HG03280 (cell line): ENCODE measurements around the gene TBC1D22A.

ENCODE experiments used
- ATAC-seq: cut with Tn5 transposase; IDR thresholded peaks from one replicate; pipeline ENCODE4 v1.9.1; 2021; ENCODE audit warnings: mild to moderate bottlenecking, moderate library complexity; ENCODE audit not compliant: unreplicated experiment

TBC1D22A gene

GRCh38 chr22:46829117-46829891 is 66.9 kb downstream of the TBC1D22A start:
- no peak for ATAC-seq

- ATAC-seq: no peak
These were observed 67.7 kb downstream of the TBC1D22A start for GRCh38 chr22:46829941-46830715.

- no peak for ATAC-seq
These were observed 68.4 kb downstream of the TBC1D22A start for GRCh38 chr22:46830841-46831240.

GRCh38 chr22:46833228-46833627 is 70.8 kb downstream of the TBC1D22A start:
- ATAC-seq: no peak

GRCh38 chr22:46834021-46834737 is 71.7 kb downstream of the TBC1D22A start:
- no peak for ATAC-seq

- no peak for ATAC-seq
These were observed 72.8 kb downstream of the TBC1D22A start for GRCh38 chr22:46835288-46835687.

- ATAC-seq: no peak
These were observed 73.2 kb downstream of the TBC1D22A start for GRCh38 chr22:46835693-46836092.

- no peak for ATAC-seq
These were observed 79.1 kb downstream of the TBC1D22A start for GRCh38 chr22:46841522-46841921.

- ATAC-seq: no peak
These were observed 80.2 kb downstream of the TBC1D22A start for GRCh38 chr22:46842606-46843005.

- no peak for ATAC-seq
These were observed 81.4 kb downstream of the TBC1D22A start for GRCh38 chr22:46843821-46844255.

GRCh38 chr22:46844606-46845210 is 82.3 kb downstream of the TBC1D22A start:
- no peak for ATAC-seq

GRCh38 chr22:46845296-46846149 is 83.1 kb downstream of the TBC1D22A start:
- no peak for ATAC-seq

- no peak for ATAC-seq
These were observed 83.8 kb downstream of the TBC1D22A start for GRCh38 chr22:46846150-46846831.

GRCh38 chr22:46846832-46847355 is 84.4 kb downstream of the TBC1D22A start:
- no peak for ATAC-seq

GRCh38 chr22:46848197-46848596 is 85.7 kb downstream of the TBC1D22A start:
- ATAC-seq: no peak

GRCh38 chr22:46849101-46849500 is 86.7 kb downstream of the TBC1D22A start:
- no peak for ATAC-seq

GRCh38 chr22:46849951-46850350 is 87.5 kb downstream of the TBC1D22A start:
- ATAC-seq: no peak

- no peak for ATAC-seq
These were observed 88.9 kb downstream of the TBC1D22A start for GRCh38 chr22:46851311-46851710.

GRCh38 chr22:46851941-46852340 is 89.5 kb downstream of the TBC1D22A start:
- no peak for ATAC-seq
